Upper lobe of right lung (tissue), 1 donor: ENCODE measurements around the gene DHX35. TPM values are rescaled to one million over a fixed set of nuclear protein-coding genes. Genes with fewer than 3 reads are reported as not detected.

Experiments used
- ATAC-seq: fragments of 200-7000 bp; cut with Tn5 transposase; one replicate; pipeline ENCODE4 v1.9.1; 2020; ENCODE audit warnings: mild to moderate bottlenecking, moderate library complexity
- DNase-seq: peaks from one replicate; pipeline ENCODE4 v3.0.0-alpha.2; 2020
- H3K27ac ChIP-seq: fragments of 200-600 bp; one replicate; pipeline ENCODE4 v1.8.0; 2022
- H3K27me3 ChIP-seq: fragments of 200-600 bp; one replicate; pipeline ENCODE4 v1.8.0; 2022; ENCODE audit warnings: mild to moderate bottlenecking
- H3K36me3 ChIP-seq: fragments of 200-600 bp; one replicate; pipeline ENCODE4 v1.8.0; 2022
- H3K4me1 ChIP-seq: fragments of 200-600 bp; one replicate; pipeline ENCODE4 v1.8.0; 2022
- H3K4me3 ChIP-seq: fragments of 200-600 bp; one replicate; pipeline ENCODE4 v1.8.0; 2022; ENCODE audit warnings: mild to moderate bottlenecking
- H3K9me3 ChIP-seq: fragments of 200-600 bp; one replicate; pipeline ENCODE4 v1.8.0; 2022
- intact Hi-C: fragments of 100-400 bp; cut with DNase I; formaldehyde crosslinking; loops from one replicate; pipeline ENCODE4 v1.11.0; 2022
- total RNA-seq: library from RNA; stranded (reverse); fragmentation: NEBNext Ultra II Directional; extraction: Animal tissue kit (Norgen Biotek cat#: 25700); gene quantifications from one replicate; pipeline ENCODE4 v1.2.1, GENCODE V29; 2021
- TF ChIP-seq, protein P1 (sequence below): fragments of 200-600 bp; IDR thresholded peaks from one replicate; pipeline ENCODE4 v1.8.0; 2022; ENCODE audit warnings: antibody characterized with exemption
- donor health status: DM: no; HTN: yes; CAD: no; lungs with severe emphysema.

The DHX35 gene
- total RNA-seq, 1 donor from 2014 or later, result 11.1 TPM

DNA sequence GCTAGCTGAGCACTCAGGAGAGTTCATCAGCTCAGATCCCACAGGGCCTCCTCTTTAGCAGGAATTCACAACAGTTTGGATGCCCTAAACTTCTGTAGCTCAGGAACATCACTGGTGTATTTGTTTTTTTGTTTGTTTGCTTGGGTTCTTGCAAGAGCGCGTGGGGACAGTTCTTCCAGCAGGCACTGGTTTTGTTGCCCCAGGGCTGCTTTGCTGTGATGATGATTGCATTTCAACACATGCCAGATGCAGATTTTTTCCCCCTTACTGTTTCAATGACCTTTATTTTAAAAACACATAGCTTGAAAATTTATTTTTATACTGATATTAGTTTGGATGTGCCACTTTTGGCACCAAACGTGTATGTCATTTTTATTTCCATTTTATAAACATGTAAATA lies 77.1 kb downstream of the DHX35 start:
- TF ChIP-seq, protein P1, sequence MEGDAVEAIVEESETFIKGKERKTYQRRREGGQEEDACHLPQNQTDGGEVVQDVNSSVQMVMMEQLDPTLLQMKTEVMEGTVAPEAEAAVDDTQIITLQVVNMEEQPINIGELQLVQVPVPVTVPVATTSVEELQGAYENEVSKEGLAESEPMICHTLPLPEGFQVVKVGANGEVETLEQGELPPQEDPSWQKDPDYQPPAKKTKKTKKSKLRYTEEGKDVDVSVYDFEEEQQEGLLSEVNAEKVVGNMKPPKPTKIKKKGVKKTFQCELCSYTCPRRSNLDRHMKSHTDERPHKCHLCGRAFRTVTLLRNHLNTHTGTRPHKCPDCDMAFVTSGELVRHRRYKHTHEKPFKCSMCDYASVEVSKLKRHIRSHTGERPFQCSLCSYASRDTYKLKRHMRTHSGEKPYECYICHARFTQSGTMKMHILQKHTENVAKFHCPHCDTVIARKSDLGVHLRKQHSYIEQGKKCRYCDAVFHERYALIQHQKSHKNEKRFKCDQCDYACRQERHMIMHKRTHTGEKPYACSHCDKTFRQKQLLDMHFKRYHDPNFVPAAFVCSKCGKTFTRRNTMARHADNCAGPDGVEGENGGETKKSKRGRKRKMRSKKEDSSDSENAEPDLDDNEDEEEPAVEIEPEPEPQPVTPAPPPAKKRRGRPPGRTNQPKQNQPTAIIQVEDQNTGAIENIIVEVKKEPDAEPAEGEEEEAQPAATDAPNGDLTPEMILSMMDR, result no peak
- H3K36me3 ChIP-seq, result peaks cover 50% of the 10 kb centered on the region
- H3K4me1 ChIP-seq, result no peaks in the 10 kb centered on the region
- no peak overlapping the region for H3K4me3 ChIP-seq
- intact Hi-C loops, result no loop called here
- ATAC-seq (no peak), DNase-seq (no peak)
- H3K27me3 ChIP-seq, result no peaks in the 10 kb centered on the region
- no peak overlapping the region for H3K27ac ChIP-seq
- no peaks in the 10 kb centered on the region for H3K9me3 ChIP-seq

DNA sequence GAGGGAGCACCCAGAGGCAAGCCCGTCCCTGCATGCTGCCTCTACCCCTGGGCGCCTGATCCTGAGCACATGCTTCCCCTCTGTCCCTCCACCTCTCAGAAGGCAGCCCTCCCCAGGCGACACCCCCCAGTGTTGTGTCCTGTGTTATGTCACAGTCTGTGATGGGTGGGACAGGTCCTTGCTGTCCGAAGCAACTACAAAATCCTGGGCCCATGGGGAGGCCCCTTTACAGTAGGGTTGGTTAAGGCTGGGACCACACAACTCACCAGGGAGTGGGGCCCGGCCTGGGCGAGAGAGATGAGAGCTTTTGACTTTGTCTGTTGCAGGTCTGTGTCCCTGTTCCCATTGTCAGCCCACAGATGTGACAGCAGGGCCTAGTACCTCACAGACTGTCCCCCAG lies 78.0 kb downstream of the DHX35 start:
- no peaks in the 10 kb centered on the region for H3K4me1 ChIP-seq
- TF ChIP-seq, protein P1, result no peak
- no peak overlapping the region for H3K4me3 ChIP-seq
- H3K27ac ChIP-seq, result no peak overlapping the region
- intact Hi-C loops, result no loop called here
- no peak for DNase-seq
- H3K36me3 ChIP-seq, result peaks cover 42% of the 10 kb centered on the region
- no peak for ATAC-seq
- H3K9me3 ChIP-seq, result no peaks in the 10 kb centered on the region
- H3K27me3 ChIP-seq, result no peaks in the 10 kb centered on the region

DNA sequence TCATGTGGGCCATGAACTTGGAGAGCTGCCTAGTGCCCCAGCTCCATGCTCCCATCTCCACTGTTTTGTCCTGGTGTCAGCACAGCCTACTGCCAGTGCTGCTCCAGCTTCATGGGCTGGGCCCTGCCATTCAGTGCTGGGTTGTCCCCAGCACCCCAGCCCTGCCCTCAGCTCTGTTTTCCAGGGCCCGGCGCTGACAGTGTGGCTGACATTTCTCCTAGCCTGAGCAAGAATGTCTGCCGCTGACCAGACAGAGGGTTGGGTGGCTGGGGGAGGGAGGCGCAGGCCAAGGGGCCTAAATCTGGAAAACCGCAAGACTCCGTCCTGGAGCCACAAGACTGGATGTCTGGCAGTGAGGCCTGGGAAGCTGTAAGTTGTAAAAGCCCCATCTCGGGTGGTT lies 78.9 kb downstream of the DHX35 start:
- ATAC-seq (no peak), DNase-seq (no peak)
- Histone ChIP-seq H3K36me3 (peaks cover 32% of the 10 kb centered on the region), H3K4me3 (no peak overlapping the region), H3K4me1 (no peaks in the 10 kb centered on the region), H3K27ac (no peak overlapping the region), H3K9me3 (no peaks in the 10 kb centered on the region), H3K27me3 (no peaks in the 10 kb centered on the region)
- TF ChIP-seq, protein P1, result no peak
- intact Hi-C loops, result no loop called here

DNA sequence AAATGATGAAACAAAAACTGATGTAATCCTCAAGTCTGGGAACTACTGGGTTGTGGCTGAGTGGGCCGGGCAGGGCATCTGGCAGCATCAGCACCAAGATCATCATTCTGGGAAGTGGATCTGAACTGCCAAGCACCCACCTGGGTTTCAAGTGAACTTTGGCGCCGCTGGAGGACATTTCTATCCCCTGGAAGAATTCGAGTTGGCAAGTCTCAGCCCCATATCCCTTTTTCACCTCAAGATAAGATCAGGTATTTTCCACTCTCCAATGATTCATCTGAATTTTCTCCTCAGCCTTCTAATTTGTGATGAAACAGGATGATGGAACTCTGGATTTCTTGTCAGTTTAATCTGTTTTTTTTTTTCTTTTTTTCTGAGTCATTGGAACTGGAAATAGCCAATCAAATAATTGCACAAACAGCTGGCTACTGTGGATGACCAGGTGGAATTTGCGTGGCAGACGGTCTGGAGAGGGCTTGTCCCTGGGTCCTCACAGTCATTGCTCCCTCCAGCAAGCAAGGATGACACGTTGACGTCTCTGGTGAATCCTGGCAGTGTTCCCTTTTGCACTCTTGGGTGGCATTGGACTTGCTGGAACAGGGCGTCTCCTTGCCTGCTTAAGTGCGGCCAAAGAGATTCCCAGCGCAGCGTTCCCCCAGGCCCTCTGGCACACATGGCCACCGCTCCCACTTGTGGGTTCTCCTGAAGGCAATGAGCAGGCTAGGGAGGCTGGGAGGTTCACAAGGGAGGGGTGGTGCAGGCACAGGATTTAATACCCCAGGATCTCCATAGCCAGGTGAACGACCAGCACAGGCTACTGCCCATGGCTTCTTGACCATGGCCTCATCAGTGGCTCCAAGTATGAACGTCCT lies 80.4 kb downstream of the DHX35 start:
- ATAC-seq (no peak), DNase-seq (no peak)
- Histone ChIP-seq H3K27ac (no peak overlapping the region), H3K4me3 (no peak overlapping the region), H3K4me1 (no peaks in the 10 kb centered on the region), H3K36me3 (peaks cover 30% of the 10 kb centered on the region), H3K27me3 (no peaks in the 10 kb centered on the region), H3K9me3 (no peaks in the 10 kb centered on the region)
- intact Hi-C loops, result no loop called here
- TF ChIP-seq, protein P1, result no peak

DNA sequence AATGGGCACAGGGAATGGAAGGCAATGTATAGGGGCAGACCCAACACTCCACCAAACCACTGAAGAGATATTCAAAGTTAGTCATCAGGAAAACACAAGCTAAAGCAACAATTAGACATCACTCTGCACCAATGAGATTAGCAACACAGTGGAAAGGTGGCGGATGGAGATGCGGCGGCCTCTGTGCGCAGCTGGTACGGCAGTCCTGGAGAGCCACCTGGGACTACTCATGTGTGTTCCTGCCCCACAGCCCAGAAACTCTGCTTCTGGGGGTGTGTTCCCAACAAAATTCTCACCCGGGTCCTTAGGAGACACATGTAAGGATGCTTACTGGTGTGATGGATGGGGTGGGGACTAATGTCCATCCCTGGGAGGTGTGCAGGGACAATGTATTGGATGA lies 82.4 kb downstream of the DHX35 start:
- TF ChIP-seq, protein P1, result no peak
- H3K4me1 ChIP-seq, result peaks cover 3% of the 10 kb centered on the region
- H3K4me3 ChIP-seq, result no peak overlapping the region
- DNase-seq (no peak), ATAC-seq (no peak)
- peaks cover 14% of the 10 kb centered on the region for H3K36me3 ChIP-seq
- H3K27ac ChIP-seq, result no peak overlapping the region
- H3K27me3 ChIP-seq, result no peaks in the 10 kb centered on the region
- intact Hi-C loops, result no loop called here
- no peaks in the 10 kb centered on the region for H3K9me3 ChIP-seq
